B cell (primary cell): ENCODE results near the gene TSTD1. TPM values are rescaled to one million over a fixed set of nuclear protein-coding genes. Genes with fewer than 3 reads are reported as not detected.

Experiments used
- ATAC-seq: fragments of 200-7000 bp; cut with Tn5 transposase; one replicate; pipeline ENCODE4 v1.10.0; 2021; ENCODE audit warnings: low read depth, mild to moderate bottlenecking, moderate number of reproducible peaks, moderate library complexity
- CTCF ChIA-PET: fragments of 350-600 bp; sonication (Branson Sonifier 250); formaldehyde crosslinking; loops from one replicate; lab custom pipeline; 2021; ENCODE audit warnings: antibody characterized with exemption, inconsistent platforms; lab: Charles Lee
- POLR2A ChIA-PET: fragments of 350-600 bp; sonication (Branson Sonifier 250); formaldehyde crosslinking; loops from one replicate; lab custom pipeline; 2021; ENCODE audit warnings: antibody characterized with exemption; lab: Charles Lee
- DNase-seq: peaks from one replicate; pipeline ENCODE4 v3.0.0; 2013
- H2AFZ ChIP-seq: 2 replicates; pipeline ENCODE4 v1.6.1; 2012; ENCODE audit warnings: mild to moderate bottlenecking, low read depth, low read length; ENCODE audit not compliant: insufficient read depth, poor library complexity, severe bottlenecking
- H3K27ac ChIP-seq, 2 donors: 1 replicate in 1 of 2; 2 replicates in 1 of 2; pipeline ENCODE4 v1.5.1; 2012 to 2013; ENCODE audit warnings: low read length in 2 of 2, mild to moderate bottlenecking in 2 of 2, moderate library complexity in 1 of 2
- H3K27me3 ChIP-seq, 4 experiments: fragments of 200-600 bp in 1 of 4; sonication (generic) in 1 of 4; replicated peaks in 1 of 4; 1 replicate in 2 of 4; 2 replicates in 2 of 4; pipeline versions ENCODE4 v1.6.1 to v1.7.0; 2013 to 2016; ENCODE audit warnings: low read length in 3 of 4, mild to moderate bottlenecking in 2 of 4, mixed read lengths in 1 of 4, moderate library complexity in 1 of 4; ENCODE audit not compliant: insufficient read depth in 4 of 4, control insufficient read depth in 3 of 4; ENCODE audit errors: control extremely low read depth in 1 of 4
- H3K36me3 ChIP-seq, 2 experiments: replicated peaks in 1 of 2; 1 replicate in 1 of 2; 2 replicates in 1 of 2; pipeline versions ENCODE4 v1.6.1 to v1.7.1; 2013; ENCODE audit warnings: low read length in 1 of 2; ENCODE audit not compliant: insufficient read depth in 2 of 2, control insufficient read depth in 1 of 2; ENCODE audit errors: control extremely low read depth in 1 of 2, extremely low read depth in 1 of 2
- H3K4me1 ChIP-seq, 2 donors: fragments of 200-600 bp in 1 of 2; sonication (generic) in 1 of 2; 1 replicate in 1 of 2; 2 replicates in 1 of 2; pipeline versions ENCODE4 v1.5.1 to v1.6.1; 2013 to 2017; ENCODE audit warnings: low read length in 2 of 2; ENCODE audit not compliant: control insufficient read depth in 2 of 2, insufficient read depth in 2 of 2
- H3K4me2 ChIP-seq: replicated peaks from 2 replicates; pipeline ENCODE3; 2012; ENCODE audit warnings: mild to moderate bottlenecking, low read depth, low read length; ENCODE audit not compliant: poor library complexity, severe bottlenecking
- H3K4me3 ChIP-seq, 5 experiments: fragments of 200-600 bp in 1 of 5; sonication (generic) in 1 of 5; 1 replicate in 3 of 5; 2 replicates in 2 of 5; pipeline versions ENCODE4 v1.5.1 to v1.7.0; 2011 to 2016; ENCODE audit warnings: low read length in 4 of 5, mild to moderate bottlenecking in 4 of 5, low read depth in 2 of 5, control low read depth in 1 of 5, moderate library complexity in 1 of 5; ENCODE audit not compliant: insufficient read depth in 1 of 5; ENCODE audit errors: control extremely low read depth in 1 of 5, extremely low read depth in 1 of 5
- H3K79me2 ChIP-seq: fragments of 200-600 bp; sonication (generic); one replicate; pipeline ENCODE4 v1.6.0; 2016; ENCODE audit warnings: low read length; ENCODE audit not compliant: control insufficient read depth, insufficient read depth
- H3K9ac ChIP-seq: fragments of 200-600 bp; sonication (generic); 2 replicates; pipeline ENCODE4 v1.6.1; 2017; ENCODE audit warnings: mild to moderate bottlenecking, low read length, moderate library complexity
- H3K9me3 ChIP-seq, 3 donors: one replicate each; pipeline versions ENCODE4 v1.6.1 to v1.7.1; 2013; ENCODE audit warnings: low read length in 2 of 3; ENCODE audit not compliant: control insufficient read depth in 2 of 3, insufficient read depth in 1 of 3; ENCODE audit errors: control extremely low read depth in 1 of 3
- H4K20me1 ChIP-seq: 2 replicates; pipeline ENCODE4 v1.6.0; 2012; ENCODE audit warnings: mild to moderate bottlenecking, low read length; ENCODE audit not compliant: insufficient read depth, control insufficient read depth, poor library complexity, severe bottlenecking
- H3K27ac Mint-ChIP-seq: one replicate; pipeline ENCODE4 v1.8.0; 2021; ENCODE audit warnings: mixed read lengths
- H3K27me3 Mint-ChIP-seq: one replicate; pipeline ENCODE4 v1.8.0; 2021; ENCODE audit warnings: mixed read lengths
- H3K4me1 Mint-ChIP-seq: one replicate; pipeline ENCODE4 v1.8.0; 2021; ENCODE audit warnings: mixed read lengths
- H3K4me3 Mint-ChIP-seq: one replicate; pipeline ENCODE4 v1.8.0; 2021; ENCODE audit warnings: mixed read lengths
- H3K9me3 Mint-ChIP-seq: one replicate; pipeline ENCODE4 v1.8.0; 2022; ENCODE audit warnings: mixed read lengths; ENCODE audit not compliant: insufficient read depth
- EZH2 ChIP-seq: IDR thresholded peaks from 2 replicates; pipeline ENCODE4 v1.6.1; 2012; ENCODE audit warnings: borderline replicate concordance, low read depth, mild to moderate bottlenecking, moderate library complexity, low read length; ENCODE audit not compliant: insufficient read depth, poor library complexity, severe bottlenecking
- WGBS: methylation state at CpG from one replicate; pipeline ENCODE4 v1.1.5; 2013; ENCODE audit warnings: missing lambda C conversion rate; ENCODE audit not compliant: insufficient coverage; 5-methylcytosine and 5-hydroxymethylcytosine counted together
- intact Hi-C: fragments of 100-400 bp; cut with micrococcal nuclease; formaldehyde crosslinking; loops from one replicate; pipeline ENCODE4 v1.10.0; 2022
- polyA plus RNA-seq: library from polyadenylated mRNA; depleted of rRNA; stranded (reverse); fragments of >200 nt; gene quantifications from 2 replicates; pipeline ENCODE4 v1.2.3, GENCODE V29; 2012
- total RNA-seq, 2 donors: library from RNA; stranded (reverse); fragments of 120-200 nt in 1 of 2; gene quantifications; 1 replicate in 1 of 2; 2 replicates in 1 of 2; pipeline versions ENCODE4 v1.2.3 to v1.2.4, GENCODE V29; 2013 to 2022
- TF ChIP-seq, protein P1 (sequence below): fragments of 200-600 bp; IDR thresholded peaks from one replicate; pipeline ENCODE4 v1.8.0; 2022; ENCODE audit warnings: antibody characterized with exemption, mild to moderate bottlenecking

The TSTD1 gene
- total and polyA plus RNA-seq, 2 donors (not counting 1 experiment from before 2014, with no cell fraction given), result 85.6 to 242 TPM

DNA sequence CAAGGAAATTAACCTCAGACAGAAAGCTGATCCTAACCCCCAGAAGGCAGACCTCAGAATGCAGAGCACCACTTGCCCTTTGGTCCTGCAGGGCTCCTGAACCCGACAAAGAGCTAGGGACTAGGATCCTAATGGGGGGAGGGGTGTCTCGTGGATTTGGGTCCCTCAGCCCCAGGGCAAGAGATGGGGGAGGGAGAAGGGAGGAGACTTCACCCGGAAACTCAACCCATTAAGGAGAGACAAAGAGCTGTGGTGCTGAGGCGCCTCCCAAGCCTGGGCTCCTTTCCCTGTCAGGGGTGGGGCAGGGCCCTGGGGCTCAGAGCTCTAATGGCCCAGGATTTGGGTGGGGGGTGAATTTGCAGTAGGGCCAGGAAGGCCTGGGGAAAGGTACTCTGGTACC is 47.7 kb upstream of the TSTD1 start:
- Mint-ChIP-seq H3K27ac (no peak overlapping the region), H3K4me1 (no peaks in the 10 kb centered on the region), H3K27me3 (peaks cover 3% of the 10 kb centered on the region), H3K4me3 (no peak overlapping the region), H3K9me3 (no peaks in the 10 kb centered on the region)
- no peak overlapping the region for H2AFZ ChIP-seq
- H4K20me1 ChIP-seq, result no peaks in the 10 kb centered on the region
- WGBS, result 85% methylated on average over 4 of the region's 4 CpGs
- H3K9me3 ChIP-seq, result no peaks in the 10 kb centered on the region
- no peaks in the 10 kb centered on the region for H3K27me3 ChIP-seq
- TF ChIP-seq, protein P1, sequence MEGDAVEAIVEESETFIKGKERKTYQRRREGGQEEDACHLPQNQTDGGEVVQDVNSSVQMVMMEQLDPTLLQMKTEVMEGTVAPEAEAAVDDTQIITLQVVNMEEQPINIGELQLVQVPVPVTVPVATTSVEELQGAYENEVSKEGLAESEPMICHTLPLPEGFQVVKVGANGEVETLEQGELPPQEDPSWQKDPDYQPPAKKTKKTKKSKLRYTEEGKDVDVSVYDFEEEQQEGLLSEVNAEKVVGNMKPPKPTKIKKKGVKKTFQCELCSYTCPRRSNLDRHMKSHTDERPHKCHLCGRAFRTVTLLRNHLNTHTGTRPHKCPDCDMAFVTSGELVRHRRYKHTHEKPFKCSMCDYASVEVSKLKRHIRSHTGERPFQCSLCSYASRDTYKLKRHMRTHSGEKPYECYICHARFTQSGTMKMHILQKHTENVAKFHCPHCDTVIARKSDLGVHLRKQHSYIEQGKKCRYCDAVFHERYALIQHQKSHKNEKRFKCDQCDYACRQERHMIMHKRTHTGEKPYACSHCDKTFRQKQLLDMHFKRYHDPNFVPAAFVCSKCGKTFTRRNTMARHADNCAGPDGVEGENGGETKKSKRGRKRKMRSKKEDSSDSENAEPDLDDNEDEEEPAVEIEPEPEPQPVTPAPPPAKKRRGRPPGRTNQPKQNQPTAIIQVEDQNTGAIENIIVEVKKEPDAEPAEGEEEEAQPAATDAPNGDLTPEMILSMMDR, result no peak
- TF ChIP-seq EZH2, result no peak
- DNase-seq (no peak), ATAC-seq (no peak)
- CTCF ChIA-PET, result interaction anchor here (1.0 to 1.2 kb wide), 3 partner anchors 11 to 89 kb away, joined by 3 to 4 read pairs (median 3); no protein-coding TSS in a partner anchor
- H3K4me3 ChIP-seq, result no peak overlapping the region
- POLR2A ChIA-PET, result interaction anchor here (0.5 kb wide), 1 partner anchor 60 kb away, joined by 4 read pairs; no protein-coding TSS in a partner anchor
- no peak overlapping the region for H3K27ac ChIP-seq
- no peaks in the 10 kb centered on the region for H3K79me2 ChIP-seq
- no peaks in the 10 kb centered on the region for H3K36me3 ChIP-seq
- intact Hi-C loops, result no loop called here
- no peak overlapping the region for H3K9ac ChIP-seq
- no peaks in the 10 kb centered on the region for H3K4me1 ChIP-seq
- H3K4me2 ChIP-seq, result no peak overlapping the region

DNA sequence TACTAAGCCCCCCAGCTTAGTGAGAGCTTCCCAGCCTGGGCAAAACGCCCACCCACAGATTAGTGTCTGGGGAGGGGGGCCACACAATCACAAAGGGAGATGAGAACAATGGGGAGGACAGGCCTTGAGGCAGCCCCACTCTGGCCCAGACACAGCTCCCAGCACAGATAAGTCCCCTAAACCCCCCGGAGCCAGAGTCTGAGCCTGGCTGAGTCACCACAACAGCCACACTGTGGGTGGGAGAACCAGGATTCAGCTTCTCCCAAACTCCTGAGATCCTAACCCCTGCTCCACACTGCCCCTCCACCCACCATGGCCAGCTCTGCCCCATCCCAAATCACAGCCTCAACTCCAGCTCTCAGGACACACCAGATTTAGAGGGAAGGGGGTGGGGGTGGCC is 46.4 kb upstream of the TSTD1 start:
- 90% methylated on average over 1 of the region's 2 CpGs for WGBS
- no peak overlapping the region for H2AFZ ChIP-seq
- no peak for TF ChIP-seq EZH2
- TF ChIP-seq, protein P1, result no peak
- no peaks in the 10 kb centered on the region for H3K4me1 Mint-ChIP-seq
- ChIA-PET CTCF (interaction anchor here (1.1 kb wide), 1 partner anchor 14 kb away, joined by 4 read pairs; no protein-coding TSS in a partner anchor), POLR2A (no interaction called here)
- no peak overlapping the region for H3K27ac Mint-ChIP-seq
- no peaks in the 10 kb centered on the region for H3K9me3 Mint-ChIP-seq
- no peaks in the 10 kb centered on the region for H3K27me3 ChIP-seq
- DNase-seq (no peak), ATAC-seq (no peak)
- no peaks in the 10 kb centered on the region for H3K9me3 ChIP-seq
- no peaks in the 10 kb centered on the region for H3K36me3 ChIP-seq
- H3K27me3 Mint-ChIP-seq, result peaks cover 7% of the 10 kb centered on the region
- H4K20me1 ChIP-seq, result no peaks in the 10 kb centered on the region
- no peak overlapping the region for H3K4me3 Mint-ChIP-seq
- intact Hi-C loops, result no loop called here
- H3K4me2 ChIP-seq, result no peak overlapping the region
- no peak overlapping the region for H3K9ac ChIP-seq
- no peak overlapping the region for H3K27ac ChIP-seq
- H3K79me2 ChIP-seq, result no peaks in the 10 kb centered on the region
- H3K4me1 ChIP-seq, result no peaks in the 10 kb centered on the region
- H3K4me3 ChIP-seq, result no peak overlapping the region
